ENCODE results near the gene ZSCAN10. TPM values are rescaled to one million over a fixed set of nuclear protein-coding genes. Genes with fewer than 3 reads are reported as not detected.

Gene ZSCAN10
- 0.06 TPM for polyA plus RNA-seq (2012; ENCODE audit: low read depth, missing spikeins)

- DNase-seq (ENCODE audit: insufficient read length, low spot score) (no peak), FAIRE-seq (no peak)
- TF ChIP-seq TAF1 (IDR thresholded peaks at IDR 0.05; ENCODE audit: low read depth, low read length) (no peak), SPI1 (IDR thresholded peaks at IDR 0.05; ENCODE audit: low read depth, low read length) (no peak), PAX5 (IDR thresholded peaks at IDR 0.05; ENCODE audit: insufficient read depth, low read length, severe bottlenecking) (no peak), POLR2A (IDR thresholded peaks at IDR 0.05; ENCODE audit: low read depth, low read length) (no peak), POLR2AphosphoS5 (IDR thresholded peaks at IDR 0.05; ENCODE audit: low read depth, low read length) (no peak), POU2F2 (IDR thresholded peaks at IDR 0.05; ENCODE audit: low read depth, low read length) (no peak)
Observed at GRCh38 chr16:3098459-3099394, at the start of gene ZSCAN10. TSS of gene ZSCAN10 (minus strand) at chr16:3099294. CDS start at chr16:3092937, 6,357 bp downstream.

- FAIRE-seq (no peak), DNase-seq (ENCODE audit: insufficient read length, low spot score) (no peak)
- TF ChIP-seq POU2F2 (IDR thresholded peaks at IDR 0.05; ENCODE audit: low read depth, low read length) (no peak), POLR2A (IDR thresholded peaks at IDR 0.05; ENCODE audit: low read depth, low read length) (no peak), POLR2AphosphoS5 (IDR thresholded peaks at IDR 0.05; ENCODE audit: low read depth, low read length) (no peak), PAX5 (IDR thresholded peaks at IDR 0.05; ENCODE audit: insufficient read depth, low read length, severe bottlenecking) (no peak), SPI1 (IDR thresholded peaks at IDR 0.05; ENCODE audit: low read depth, low read length) (no peak), TAF1 (IDR thresholded peaks at IDR 0.05; ENCODE audit: low read depth, low read length) (no peak)
Observed at GRCh38 chr16:3148256-3149192, 49.4 kb upstream of the ZSCAN10 start.

GRCh38 chr16:3147757-3148104 lies 48.6 kb upstream of the ZSCAN10 start:
- TF ChIP-seq POLR2A (IDR thresholded peaks at IDR 0.05; ENCODE audit: low read depth, low read length) (no peak), PAX5 (IDR thresholded peaks at IDR 0.05; ENCODE audit: insufficient read depth, low read length, severe bottlenecking) (no peak), SPI1 (IDR thresholded peaks at IDR 0.05; ENCODE audit: low read depth, low read length) (no peak), POLR2AphosphoS5 (IDR thresholded peaks at IDR 0.05; ENCODE audit: low read depth, low read length) (no peak), TAF1 (IDR thresholded peaks at IDR 0.05; ENCODE audit: low read depth, low read length) (no peak), POU2F2 (IDR thresholded peaks at IDR 0.05; ENCODE audit: low read depth, low read length) (no peak)
- DNase-seq (ENCODE audit: insufficient read length, low spot score) (no peak), FAIRE-seq (no peak)

- no peak for FAIRE-seq
- DNase-seq (ENCODE audit: insufficient read length, low spot score), result no peak
- TF ChIP-seq POLR2AphosphoS5 (IDR thresholded peaks at IDR 0.05; ENCODE audit: low read depth, low read length), result no peak
- no peak for TF ChIP-seq PAX5 (IDR thresholded peaks at IDR 0.05; ENCODE audit: insufficient read depth, low read length, severe bottlenecking)
- no peak for TF ChIP-seq POLR2A (IDR thresholded peaks at IDR 0.05; ENCODE audit: low read depth, low read length)
- TF ChIP-seq TAF1 (IDR thresholded peaks at IDR 0.05; ENCODE audit: low read depth, low read length), result no peak
- no peak for TF ChIP-seq POU2F2 (IDR thresholded peaks at IDR 0.05; ENCODE audit: low read depth, low read length)
- TF ChIP-seq SPI1 (IDR thresholded peaks at IDR 0.05; ENCODE audit: low read depth, low read length), result no peak
Observed at GRCh38 chr16:3147046-3147756, 48.1 kb upstream of the ZSCAN10 start.

- FAIRE-seq, result no peak
- TF ChIP-seq PAX5 (IDR thresholded peaks at IDR 0.05; ENCODE audit: insufficient read depth, low read length, severe bottlenecking) (no peak), POU2F2 (IDR thresholded peaks at IDR 0.05; ENCODE audit: low read depth, low read length) (no peak), SPI1 (IDR thresholded peaks at IDR 0.05; ENCODE audit: low read depth, low read length) (no peak), TAF1 (IDR thresholded peaks at IDR 0.05; ENCODE audit: low read depth, low read length) (no peak), POLR2AphosphoS5 (IDR thresholded peaks at IDR 0.05; ENCODE audit: low read depth, low read length) (no peak), POLR2A (IDR thresholded peaks at IDR 0.05; ENCODE audit: low read depth, low read length) (no peak)
- no peak for DNase-seq (ENCODE audit: insufficient read length, low spot score)
Observed at GRCh38 chr16:3145660-3146059, 46.6 kb upstream of the ZSCAN10 start.

- no peak for FAIRE-seq
- TF ChIP-seq TAF1 (IDR thresholded peaks at IDR 0.05; ENCODE audit: low read depth, low read length) (no peak), POLR2AphosphoS5 (IDR thresholded peaks at IDR 0.05; ENCODE audit: low read depth, low read length) (no peak), PAX5 (IDR thresholded peaks at IDR 0.05; ENCODE audit: insufficient read depth, low read length, severe bottlenecking) (no peak), POU2F2 (IDR thresholded peaks at IDR 0.05; ENCODE audit: low read depth, low read length) (no peak), SPI1 (IDR thresholded peaks at IDR 0.05; ENCODE audit: low read depth, low read length) (no peak), POLR2A (IDR thresholded peaks at IDR 0.05; ENCODE audit: low read depth, low read length) (no peak)
- no peak for DNase-seq (ENCODE audit: insufficient read length, low spot score)
Observed at GRCh38 chr16:3145151-3145550, 46.1 kb upstream of the ZSCAN10 start.

- TF ChIP-seq TAF1 (IDR thresholded peaks at IDR 0.05; ENCODE audit: low read depth, low read length) (no peak), PAX5 (IDR thresholded peaks at IDR 0.05; ENCODE audit: insufficient read depth, low read length, severe bottlenecking) (no peak), POLR2A (IDR thresholded peaks at IDR 0.05; ENCODE audit: low read depth, low read length) (no peak), SPI1 (IDR thresholded peaks at IDR 0.05; ENCODE audit: low read depth, low read length) (no peak), POLR2AphosphoS5 (IDR thresholded peaks at IDR 0.05; ENCODE audit: low read depth, low read length) (no peak), POU2F2 (IDR thresholded peaks at IDR 0.05; ENCODE audit: low read depth, low read length) (no peak)
- DNase-seq (ENCODE audit: insufficient read length, low spot score), result no peak
- no peak for FAIRE-seq
Observed at GRCh38 chr16:3144321-3144983, 45.4 kb upstream of the ZSCAN10 start.

All from GM12891 (cell line).